ENCODE measurements around the gene TIPARP.

TIPARP gene

GRCh38 chr3:156635034-156635433 lies 39.4 kb upstream of the TIPARP start:
- Histone ChIP-seq H3K27ac (ENCODE audit: low read depth, low read length) (no peak overlapping the region), H3K4me3 (ENCODE audit: low read depth in 1 of 2, low read length in 2 of 2) (no peak overlapping the region), H3K9me3 (ENCODE audit: control insufficient read depth in 1 of 2, low read length in 2 of 2) (no peaks in the 10 kb centered on the region), H3K36me3 (ENCODE audit: control insufficient read depth in 1 of 2, insufficient read depth in 2 of 2, low read length in 2 of 2) (no peaks in the 10 kb centered on the region), H3K4me1 (ENCODE audit: control insufficient read depth in 1 of 2, insufficient read depth in 2 of 2, low read length in 2 of 2) (no peaks in the 10 kb centered on the region), H3K9ac (ENCODE audit: low read depth in 1 of 2, low read length in 2 of 2) (no peak overlapping the region), H3K27me3 (ENCODE audit: control insufficient read depth in 1 of 2, insufficient read depth in 2 of 2, low read length in 2 of 2) (no peaks in the 10 kb centered on the region)

GRCh38 chr3:156635973-156636372 lies 38.4 kb upstream of the TIPARP start:
- Histone ChIP-seq H3K9me3 (ENCODE audit: control insufficient read depth in 1 of 2, low read length in 2 of 2) (no peaks in the 10 kb centered on the region), H3K27me3 (ENCODE audit: control insufficient read depth in 1 of 2, insufficient read depth in 2 of 2, low read length in 2 of 2) (no peaks in the 10 kb centered on the region), H3K27ac (ENCODE audit: low read depth, low read length) (no peak overlapping the region), H3K9ac (ENCODE audit: low read depth in 1 of 2, low read length in 2 of 2) (no peak overlapping the region), H3K4me1 (ENCODE audit: control insufficient read depth in 1 of 2, insufficient read depth in 2 of 2, low read length in 2 of 2) (no peaks in the 10 kb centered on the region), H3K4me3 (ENCODE audit: low read depth in 1 of 2, low read length in 2 of 2) (no peak overlapping the region), H3K36me3 (ENCODE audit: control insufficient read depth in 1 of 2, insufficient read depth in 2 of 2, low read length in 2 of 2) (no peaks in the 10 kb centered on the region)

- no peak overlapping the region for H3K9ac ChIP-seq (ENCODE audit: low read depth in 1 of 2, low read length in 2 of 2)
- no peak overlapping the region for H3K27ac ChIP-seq (ENCODE audit: low read depth, low read length)
- H3K36me3 ChIP-seq (ENCODE audit: control insufficient read depth in 1 of 2, insufficient read depth in 2 of 2, low read length in 2 of 2): no peaks in the 10 kb centered on the region
- no peak overlapping the region for H3K4me3 ChIP-seq (ENCODE audit: low read depth in 1 of 2, low read length in 2 of 2)
- H3K9me3 ChIP-seq (ENCODE audit: control insufficient read depth in 1 of 2, low read length in 2 of 2): no peaks in the 10 kb centered on the region
- no peaks in the 10 kb centered on the region for H3K4me1 ChIP-seq (ENCODE audit: control insufficient read depth in 1 of 2, insufficient read depth in 2 of 2, low read length in 2 of 2)
- no peaks in the 10 kb centered on the region for H3K27me3 ChIP-seq (ENCODE audit: control insufficient read depth in 1 of 2, insufficient read depth in 2 of 2, low read length in 2 of 2)
Measured at GRCh38 chr3:156637480-156638022, 36.8 kb upstream of the TIPARP start.

GRCh38 chr3:156638271-156638670 lies 36.1 kb upstream of the TIPARP start:
- no peak overlapping the region for H3K9ac ChIP-seq (ENCODE audit: low read depth in 1 of 2, low read length in 2 of 2)
- no peaks in the 10 kb centered on the region for H3K9me3 ChIP-seq (ENCODE audit: control insufficient read depth in 1 of 2, low read length in 2 of 2)
- H3K4me1 ChIP-seq (ENCODE audit: control insufficient read depth in 1 of 2, insufficient read depth in 2 of 2, low read length in 2 of 2): peaks cover 2 to 3% of the 10 kb centered on the region in 2 donors
- no peak overlapping the region for H3K27ac ChIP-seq (ENCODE audit: low read depth, low read length)
- no peaks in the 10 kb centered on the region for H3K27me3 ChIP-seq (ENCODE audit: control insufficient read depth in 1 of 2, insufficient read depth in 2 of 2, low read length in 2 of 2)
- H3K36me3 ChIP-seq (ENCODE audit: control insufficient read depth in 1 of 2, insufficient read depth in 2 of 2, low read length in 2 of 2): no peaks in the 10 kb centered on the region
- H3K4me3 ChIP-seq (ENCODE audit: low read depth in 1 of 2, low read length in 2 of 2): no peak overlapping the region

- H3K4me3 ChIP-seq (ENCODE audit: low read depth in 1 of 2, low read length in 2 of 2): no peak overlapping the region
- H3K9ac ChIP-seq (ENCODE audit: low read depth in 1 of 2, low read length in 2 of 2): no peak overlapping the region
- no peaks in the 10 kb centered on the region for H3K9me3 ChIP-seq (ENCODE audit: control insufficient read depth in 1 of 2, low read length in 2 of 2)
- no peak overlapping the region for H3K27ac ChIP-seq (ENCODE audit: low read depth, low read length)
- H3K36me3 ChIP-seq (ENCODE audit: control insufficient read depth in 1 of 2, insufficient read depth in 2 of 2, low read length in 2 of 2): no peaks in the 10 kb centered on the region
- H3K27me3 ChIP-seq (ENCODE audit: control insufficient read depth in 1 of 2, insufficient read depth in 2 of 2, low read length in 2 of 2): no peaks in the 10 kb centered on the region
- peaks cover 6% of the 10 kb centered on the region in 2 donors for H3K4me1 ChIP-seq (ENCODE audit: control insufficient read depth in 1 of 2, insufficient read depth in 2 of 2, low read length in 2 of 2)
Measured at GRCh38 chr3:156639414-156640023, 34.9 kb upstream of the TIPARP start.

- Histone ChIP-seq H3K4me3 (ENCODE audit: low read depth in 1 of 2, low read length in 2 of 2) (no peak overlapping the region), H3K9ac (ENCODE audit: low read depth in 1 of 2, low read length in 2 of 2) (no peak overlapping the region), H3K36me3 (ENCODE audit: control insufficient read depth in 1 of 2, insufficient read depth in 2 of 2, low read length in 2 of 2) (no peaks in the 10 kb centered on the region), H3K27ac (ENCODE audit: low read depth, low read length) (no peak overlapping the region), H3K9me3 (ENCODE audit: control insufficient read depth in 1 of 2, low read length in 2 of 2) (no peaks in the 10 kb centered on the region), H3K27me3 (ENCODE audit: control insufficient read depth in 1 of 2, insufficient read depth in 2 of 2, low read length in 2 of 2) (no peaks in the 10 kb centered on the region), H3K4me1 (ENCODE audit: control insufficient read depth in 1 of 2, insufficient read depth in 2 of 2, low read length in 2 of 2) (peaks cover 6% of the 10 kb centered on the region in 2 donors)
Measured at GRCh38 chr3:156641618-156641975, 32.8 kb upstream of the TIPARP start.

GRCh38 chr3:156642750-156643728 lies 31.4 kb upstream of the TIPARP start:
- Histone ChIP-seq H3K27me3 (ENCODE audit: control insufficient read depth in 1 of 2, insufficient read depth in 2 of 2, low read length in 2 of 2) (no peaks in the 10 kb centered on the region), H3K27ac (ENCODE audit: low read depth, low read length) (no peak overlapping the region), H3K9me3 (ENCODE audit: control insufficient read depth in 1 of 2, low read length in 2 of 2) (no peaks in the 10 kb centered on the region), H3K9ac (ENCODE audit: low read depth in 1 of 2, low read length in 2 of 2) (peak overlapping the region in 1 of 2 donors; percentile 8), H3K36me3 (ENCODE audit: control insufficient read depth in 1 of 2, insufficient read depth in 2 of 2, low read length in 2 of 2) (no peaks in the 10 kb centered on the region), H3K4me3 (ENCODE audit: low read depth in 1 of 2, low read length in 2 of 2) (peak overlapping the region in 1 of 2 donors; percentile 9), H3K4me1 (ENCODE audit: control insufficient read depth in 1 of 2, insufficient read depth in 2 of 2, low read length in 2 of 2) (peaks cover 6% of the 10 kb centered on the region in 2 donors)

GRCh38 chr3:156643729-156644389 lies 30.5 kb upstream of the TIPARP start:
- Histone ChIP-seq H3K27me3 (ENCODE audit: control insufficient read depth in 1 of 2, insufficient read depth in 2 of 2, low read length in 2 of 2) (no peaks in the 10 kb centered on the region), H3K4me3 (ENCODE audit: low read depth in 1 of 2, low read length in 2 of 2) (peak overlapping the region in 1 of 2 donors; percentile 9), H3K27ac (ENCODE audit: low read depth, low read length) (no peak overlapping the region), H3K9me3 (ENCODE audit: control insufficient read depth in 1 of 2, low read length in 2 of 2) (no peaks in the 10 kb centered on the region), H3K36me3 (ENCODE audit: control insufficient read depth in 1 of 2, insufficient read depth in 2 of 2, low read length in 2 of 2) (no peaks in the 10 kb centered on the region), H3K9ac (ENCODE audit: low read depth in 1 of 2, low read length in 2 of 2) (peak overlapping the region in 1 of 2 donors; percentile 8), H3K4me1 (ENCODE audit: control insufficient read depth in 1 of 2, insufficient read depth in 2 of 2, low read length in 2 of 2) (peaks cover 6% of the 10 kb centered on the region in 2 donors)

- no peaks in the 10 kb centered on the region for H3K9me3 ChIP-seq (ENCODE audit: control insufficient read depth in 1 of 2, low read length in 2 of 2)
- H3K9ac ChIP-seq (ENCODE audit: low read depth in 1 of 2, low read length in 2 of 2): no peak overlapping the region
- H3K4me1 ChIP-seq (ENCODE audit: control insufficient read depth in 1 of 2, insufficient read depth in 2 of 2, low read length in 2 of 2): peaks cover 6% of the 10 kb centered on the region in 2 donors
- H3K4me3 ChIP-seq (ENCODE audit: low read depth in 1 of 2, low read length in 2 of 2): no peak overlapping the region
- no peaks in the 10 kb centered on the region for H3K27me3 ChIP-seq (ENCODE audit: control insufficient read depth in 1 of 2, insufficient read depth in 2 of 2, low read length in 2 of 2)
- no peak overlapping the region for H3K27ac ChIP-seq (ENCODE audit: low read depth, low read length)
- H3K36me3 ChIP-seq (ENCODE audit: control insufficient read depth in 1 of 2, insufficient read depth in 2 of 2, low read length in 2 of 2): no peaks in the 10 kb centered on the region
Measured at GRCh38 chr3:156644958-156645357, 29.4 kb upstream of the TIPARP start.

- no peak overlapping the region for H3K27ac ChIP-seq (ENCODE audit: low read depth, low read length)
- H3K9ac ChIP-seq (ENCODE audit: low read depth in 1 of 2, low read length in 2 of 2): no peak overlapping the region
- H3K36me3 ChIP-seq (ENCODE audit: control insufficient read depth in 1 of 2, insufficient read depth in 2 of 2, low read length in 2 of 2): no peaks in the 10 kb centered on the region
- no peaks in the 10 kb centered on the region for H3K27me3 ChIP-seq (ENCODE audit: control insufficient read depth in 1 of 2, insufficient read depth in 2 of 2, low read length in 2 of 2)
- no peak overlapping the region for H3K4me3 ChIP-seq (ENCODE audit: low read depth in 1 of 2, low read length in 2 of 2)
- no peaks in the 10 kb centered on the region for H3K9me3 ChIP-seq (ENCODE audit: control insufficient read depth in 1 of 2, low read length in 2 of 2)
- H3K4me1 ChIP-seq (ENCODE audit: control insufficient read depth in 1 of 2, insufficient read depth in 2 of 2, low read length in 2 of 2): peaks cover 6% of the 10 kb centered on the region in 2 donors
Measured at GRCh38 chr3:156646958-156647357, 27.4 kb upstream of the TIPARP start.
